GM18508 (cell line): ENCODE data around the gene NEK6.
A peak's percentile ranks its signal among the peaks of the same experiment; 100 is the strongest.

Source experiments
- ATAC-seq: cut with Tn5 transposase; IDR thresholded peaks from one replicate; pipeline ENCODE4 v1.9.1; 2021; ENCODE audit warnings: moderate number of reproducible peaks; ENCODE audit not compliant: insufficient read depth, unreplicated experiment

Gene NEK6

DNA sequence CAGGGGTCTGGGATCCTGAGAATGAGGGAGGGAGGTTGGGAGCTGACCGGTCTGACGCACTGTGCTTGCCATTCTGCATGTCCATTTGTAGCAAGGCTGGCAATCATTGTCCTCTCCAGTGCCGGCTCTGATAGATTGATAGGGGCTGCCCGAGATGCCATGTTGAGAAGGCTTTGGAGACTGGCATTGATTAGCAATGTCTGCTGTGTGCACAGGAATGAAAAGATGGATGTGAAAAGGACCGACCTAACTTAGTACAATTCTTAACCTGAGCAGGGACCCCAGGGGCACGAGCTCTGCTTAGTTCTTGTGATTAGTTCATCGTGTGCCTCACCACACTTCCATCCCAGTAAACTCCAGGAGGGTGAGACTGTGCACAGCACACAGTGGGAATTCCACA is 17.0 kb downstream of the NEK6 start:
- no peak for ATAC-seq

GRCh38 chr9:124277420-124277819 is 19.7 kb downstream of the NEK6 start:
- ATAC-seq: no peak

- ATAC-seq: no peak
Observed at GRCh38 chr9:124278054-124278540, 20.3 kb downstream of the NEK6 start.

GRCh38 chr9:124279531-124280175 is 21.9 kb downstream of the NEK6 start:
- no peak for ATAC-seq

- no peak for ATAC-seq
Observed at GRCh38 chr9:124280176-124280691, 22.5 kb downstream of the NEK6 start.

- ATAC-seq: no peak
Observed at GRCh38 chr9:124281931-124282371, 24.2 kb downstream of the NEK6 start.

DNA sequence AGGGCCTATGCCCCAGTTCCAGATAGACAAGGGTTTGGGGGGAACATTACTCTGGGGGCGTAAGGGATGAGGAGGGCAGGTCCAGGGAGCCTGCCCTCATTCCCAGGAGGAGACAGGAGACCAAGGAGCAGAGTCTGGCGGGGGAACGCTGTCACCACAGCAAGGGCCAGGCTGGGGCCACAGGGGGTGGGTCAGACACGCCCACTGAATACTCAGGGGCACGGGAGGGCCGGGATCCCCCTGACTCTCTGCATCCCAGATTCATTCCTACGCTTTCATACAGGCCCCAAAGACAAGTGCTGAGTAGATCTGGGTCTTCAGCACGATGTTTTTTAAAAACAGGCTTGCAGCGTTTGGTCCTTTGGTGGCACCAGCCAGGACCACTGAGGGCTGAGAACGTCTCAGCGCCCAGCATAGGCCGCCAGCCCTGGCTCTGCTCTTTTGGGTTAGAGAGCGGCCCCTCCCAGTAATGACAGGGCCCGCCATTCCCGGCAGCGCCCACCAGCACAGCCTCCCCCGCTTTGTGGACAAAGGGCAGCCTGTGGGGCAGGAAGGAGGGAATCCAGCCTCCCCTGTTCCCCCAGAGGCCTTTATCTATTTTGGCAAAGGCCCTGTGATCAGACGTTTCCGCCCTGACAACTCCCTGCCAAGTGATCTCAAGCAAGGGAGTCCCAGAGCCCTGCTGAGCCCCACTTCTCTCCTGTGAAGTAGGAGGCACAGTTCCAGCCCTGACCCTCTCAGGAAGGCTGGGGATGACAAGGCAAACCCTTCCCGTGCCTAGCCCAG is 24.9 kb downstream of the NEK6 start:
- ATAC-seq: no peak

DNA sequence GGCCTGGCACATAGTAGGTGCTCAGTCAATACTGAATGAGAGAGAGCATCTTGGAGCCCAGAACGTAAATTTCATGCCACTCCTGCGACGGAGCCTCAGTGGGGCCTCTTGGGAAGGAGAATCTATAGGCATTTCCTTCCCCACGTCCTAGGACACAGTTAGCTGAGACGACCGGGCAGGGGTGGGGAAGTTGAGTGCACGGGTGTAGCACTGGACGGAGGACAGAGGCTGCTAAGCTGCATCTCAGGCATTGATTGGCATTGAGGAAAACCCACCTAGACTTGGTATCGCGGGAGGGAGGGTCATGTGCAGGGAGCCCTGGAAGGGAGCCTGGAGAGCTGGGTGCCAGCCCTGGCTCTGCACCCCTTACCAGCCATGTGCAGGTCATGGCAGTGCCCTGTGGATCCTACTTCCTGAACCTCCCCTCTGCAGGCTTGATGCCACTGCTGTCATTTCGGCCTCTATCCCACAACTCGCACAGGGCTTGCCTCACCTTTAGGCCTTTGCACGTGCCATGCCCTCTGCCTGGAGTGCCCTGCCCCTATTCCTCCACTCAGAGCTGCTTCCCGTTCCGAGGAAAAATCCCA is 25.6 kb downstream of the NEK6 start:
- ATAC-seq: no peak

DNA sequence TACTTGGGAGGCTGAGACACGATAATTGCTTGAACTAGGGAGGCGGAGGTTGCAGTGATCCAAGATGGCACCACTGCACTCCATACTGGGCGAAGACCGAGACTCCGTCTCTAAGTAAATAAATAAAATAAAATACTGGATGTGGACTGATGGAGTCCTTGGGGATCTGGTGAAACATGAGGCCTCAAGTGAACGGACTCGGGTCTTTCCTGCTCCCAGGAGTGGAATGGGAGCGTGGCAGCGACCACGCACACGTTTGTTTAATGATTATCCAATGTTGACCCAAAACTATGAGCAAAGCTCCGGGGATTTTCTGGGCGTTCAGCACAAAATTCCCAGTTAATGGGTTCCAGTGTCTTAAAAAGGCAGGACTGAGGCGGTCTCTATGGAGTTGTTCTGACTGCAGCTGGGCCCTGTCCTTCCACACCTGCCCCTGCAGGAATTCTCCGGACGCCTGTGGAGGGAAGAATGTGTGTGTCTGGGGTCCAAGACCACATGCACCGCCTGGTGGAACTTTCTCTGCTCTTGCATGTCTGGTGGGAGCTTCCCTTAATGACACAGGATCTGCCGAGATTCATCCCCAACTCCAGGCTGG is 26.6 kb downstream of the NEK6 start:
- ATAC-seq: no peak

- no peak for ATAC-seq
Observed at GRCh38 chr9:124284940-124285441, 27.2 kb downstream of the NEK6 start.

DNA sequence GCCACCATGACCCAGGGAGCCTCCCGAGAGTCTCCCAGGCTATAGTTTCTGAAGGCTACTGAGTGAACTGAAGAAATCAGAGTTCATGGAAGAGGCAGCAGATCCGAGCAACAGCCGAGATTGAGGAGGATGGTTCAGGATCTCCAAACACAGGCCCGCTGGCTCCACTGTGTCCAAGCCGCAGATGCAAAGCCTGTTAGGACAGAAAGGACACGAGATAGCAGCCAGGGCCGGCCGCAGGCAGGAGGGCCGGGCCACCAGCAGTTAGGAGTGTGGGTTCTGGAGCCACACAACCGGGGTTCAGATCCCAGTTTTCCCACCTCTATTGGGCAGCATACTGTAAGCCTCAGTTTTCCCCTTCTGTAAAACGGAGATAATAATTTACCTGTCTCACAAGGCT is 27.7 kb downstream of the NEK6 start:
- no peak for ATAC-seq

GRCh38 chr9:124285903-124286291 is 28.1 kb downstream of the NEK6 start:
- ATAC-seq: peak; percentile 15

- ATAC-seq: peak; percentile 38
Observed at GRCh38 chr9:124286292-124286931, 28.7 kb downstream of the NEK6 start.

- no peak for ATAC-seq
Observed at GRCh38 chr9:124290053-124290591, 32.4 kb downstream of the NEK6 start.

GRCh38 chr9:124290743-124291554 is 33.2 kb downstream of the NEK6 start:
- ATAC-seq: no peak

GRCh38 chr9:124291801-124292396 is 34.1 kb downstream of the NEK6 start:
- ATAC-seq: no peak

DNA sequence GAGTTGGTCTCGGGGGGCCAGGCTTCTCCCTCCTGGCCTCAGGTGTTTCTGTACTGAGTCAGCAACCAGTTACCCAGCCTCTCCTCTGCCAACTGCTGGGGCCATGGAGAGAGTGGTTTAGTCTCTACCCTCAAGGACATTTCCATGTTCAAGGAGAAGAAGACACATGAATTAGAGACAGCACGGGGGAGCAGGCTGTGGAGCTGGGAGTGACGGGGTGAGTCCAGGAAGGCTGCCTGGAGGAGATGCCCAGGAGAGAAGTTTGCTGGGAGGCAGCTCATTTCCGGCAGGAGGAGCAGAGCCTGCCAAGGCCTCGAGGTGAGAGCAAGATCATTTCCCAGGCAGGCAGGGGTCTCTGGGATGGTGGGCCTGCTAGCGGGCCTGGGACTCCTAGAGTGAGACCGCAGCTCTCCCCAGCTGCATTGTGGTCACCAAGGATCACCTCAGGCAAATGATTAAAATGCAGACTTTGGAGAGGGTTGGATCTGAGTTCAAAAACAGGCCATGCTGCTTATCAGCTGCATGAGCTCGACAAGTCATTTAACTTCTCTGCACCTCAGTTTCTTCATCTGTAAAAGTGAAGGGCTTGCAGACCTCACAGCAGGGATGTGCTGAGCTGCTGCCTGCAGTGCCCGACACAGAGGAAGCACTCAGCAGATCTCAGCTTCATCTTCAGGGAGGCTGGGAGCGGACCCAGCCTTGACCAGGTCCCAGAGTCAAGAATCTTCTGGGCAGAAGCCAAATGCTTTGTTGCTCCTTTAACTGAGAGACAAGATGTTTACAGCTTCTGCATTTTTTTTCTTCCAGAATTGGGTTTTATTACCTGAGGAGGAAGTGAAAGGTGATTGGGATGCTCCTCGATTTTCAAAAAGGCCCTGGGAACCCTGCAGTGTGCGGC is 35.2 kb downstream of the NEK6 start:
- no peak for ATAC-seq
